Upper lobe of left lung (tissue), 6 donors: ENCODE data around the gene PCSK5. TPM values are rescaled to one million over a fixed set of nuclear protein-coding genes. Genes with fewer than 3 reads are reported as not detected.
"Not testable (repeated sequence)": the region's sequence is repeated elsewhere in the genome, so short reads cannot be mapped to it uniquely, and the experiment has no call there.

Experiments used
- ATAC-seq, 2 donors: fragments of 200-7000 bp; cut with Tn5 transposase; one replicate each; pipeline ENCODE4 v1.9.1; 2022; ENCODE audit warnings: mild to moderate bottlenecking in 2 of 2, moderate library complexity in 2 of 2; ENCODE audit not compliant: low FRiP score in 2 of 2
- DNase-seq, 2 donors: peaks; one replicate each; pipeline ENCODE4 v3.0.0-alpha.2; 2019 to 2020
- H3K27ac ChIP-seq, 4 donors: fragments of 200-600 bp; sonication (generic); one replicate each; pipeline ENCODE4 v1.5.1; 2016 to 2019
- H3K27me3 ChIP-seq, 4 donors: fragments of 200-600 bp; sonication (generic); one replicate each; pipeline ENCODE4 v1.5.1; 2017 to 2019
- H3K36me3 ChIP-seq, 4 donors: fragments of 200-600 bp; sonication (generic); one replicate each; pipeline ENCODE4 v1.5.1; 2016 to 2019
- H3K4me1 ChIP-seq, 4 donors: fragments of 200-600 bp; sonication (generic); one replicate each; pipeline ENCODE4 v1.5.1; 2018 to 2019
- H3K4me3 ChIP-seq, 4 donors: fragments of 200-600 bp; sonication (generic); one replicate each; pipeline ENCODE4 v1.5.1; 2017 to 2019; ENCODE audit warnings: mild to moderate bottlenecking in 2 of 4, moderate library complexity in 1 of 4
- H3K9me3 ChIP-seq, 4 donors: fragments of 200-600 bp; sonication (generic); one replicate each; pipeline ENCODE4 v1.5.1; 2018 to 2019
- EP300 ChIP-seq, 4 donors: sonication (generic); formaldehyde crosslinking; IDR thresholded peaks; one replicate each; pipeline ENCODE4 v1.5.1; 2017; ENCODE audit warnings: antibody characterized with exemption in 4 of 4, control low read depth in 2 of 4
- POLR2A ChIP-seq, 4 donors: fragments of 450-650 bp; IDR thresholded peaks; one replicate each; pipeline ENCODE4 v1.5.1; 2016 to 2017; ENCODE audit warnings: antibody characterized with exemption in 4 of 4, mild to moderate bottlenecking in 2 of 4
- POLR2AphosphoS5 ChIP-seq, 2 donors: sonication (generic); formaldehyde crosslinking; IDR thresholded peaks; one replicate each; pipeline ENCODE4 v1.5.1; 2017; ENCODE audit warnings: antibody characterized with exemption in 2 of 2
- WGBS, 2 donors: methylation state at CpG; one replicate each; pipeline ENCODE4 v1.1.5; 2017 to 2018; 5-methylcytosine and 5-hydroxymethylcytosine counted together
- total RNA-seq, 6 donors: library from RNA; depleted of rRNA in 4 of 6; stranded (reverse); fragments of >200 nt in 4 of 6; gene quantifications; one replicate each; pipeline versions ENCODE4 v1.1.0 to v1.2.1, GENCODE V29; 2016 to 2021
- TF ChIP-seq, protein P1 (sequence below), 6 experiments: fragments of 450-650 bp in 4 of 6; fragments of 200-600 bp in 2 of 6; sonication (generic) in 2 of 6; IDR thresholded peaks; one replicate each; pipeline ENCODE4 v1.5.1; 2016 to 2019; ENCODE audit warnings: antibody characterized with exemption in 6 of 6
- donor health status: DM: no; HTN: no; CAD: no; lungs with moderate emphysema.
- donor health status: DM: no; HTN: yes; CAD: no; lungs with severe emphysema.

The PCSK5 gene
- total RNA-seq, 6 donors from 2014 or later, result 12.8 to 29.2 (median 18.3) TPM

DNA sequence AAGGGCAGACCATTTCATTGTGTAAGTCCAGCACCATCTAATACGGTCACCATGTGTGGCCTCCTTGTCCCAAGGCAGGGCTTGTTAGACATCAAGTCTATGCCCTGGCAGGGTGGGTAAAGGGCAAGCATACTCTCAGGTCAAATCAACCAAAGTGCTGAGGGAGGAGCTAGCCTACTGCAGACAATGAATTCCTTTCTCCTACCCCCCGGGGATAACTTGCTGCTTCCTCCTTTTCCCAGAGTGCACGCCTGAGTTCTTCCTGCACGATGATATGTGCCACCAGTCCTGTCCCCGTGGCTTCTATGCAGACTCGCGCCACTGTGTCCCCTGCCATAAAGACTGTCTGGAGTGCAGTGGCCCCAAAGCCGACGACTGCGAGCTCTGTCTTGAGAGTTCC lies 432.3 kb downstream of the PCSK5 start:
- Histone ChIP-seq H3K27me3 (no peaks in the 10 kb centered on the region), H3K36me3 (no peaks in the 10 kb centered on the region), H3K4me3 (no peak overlapping the region), H3K4me1 (no peaks in the 10 kb centered on the region), H3K27ac (no peak overlapping the region), H3K9me3 (no peaks in the 10 kb centered on the region)
- TF ChIP-seq POLR2A (IDR thresholded peaks at IDR 0.05) (no peak), EP300 (IDR thresholded peaks at IDR 0.05) (no peak), POLR2AphosphoS5 (IDR thresholded peaks at IDR 0.05) (no peak)
- TF ChIP-seq, protein P1, sequence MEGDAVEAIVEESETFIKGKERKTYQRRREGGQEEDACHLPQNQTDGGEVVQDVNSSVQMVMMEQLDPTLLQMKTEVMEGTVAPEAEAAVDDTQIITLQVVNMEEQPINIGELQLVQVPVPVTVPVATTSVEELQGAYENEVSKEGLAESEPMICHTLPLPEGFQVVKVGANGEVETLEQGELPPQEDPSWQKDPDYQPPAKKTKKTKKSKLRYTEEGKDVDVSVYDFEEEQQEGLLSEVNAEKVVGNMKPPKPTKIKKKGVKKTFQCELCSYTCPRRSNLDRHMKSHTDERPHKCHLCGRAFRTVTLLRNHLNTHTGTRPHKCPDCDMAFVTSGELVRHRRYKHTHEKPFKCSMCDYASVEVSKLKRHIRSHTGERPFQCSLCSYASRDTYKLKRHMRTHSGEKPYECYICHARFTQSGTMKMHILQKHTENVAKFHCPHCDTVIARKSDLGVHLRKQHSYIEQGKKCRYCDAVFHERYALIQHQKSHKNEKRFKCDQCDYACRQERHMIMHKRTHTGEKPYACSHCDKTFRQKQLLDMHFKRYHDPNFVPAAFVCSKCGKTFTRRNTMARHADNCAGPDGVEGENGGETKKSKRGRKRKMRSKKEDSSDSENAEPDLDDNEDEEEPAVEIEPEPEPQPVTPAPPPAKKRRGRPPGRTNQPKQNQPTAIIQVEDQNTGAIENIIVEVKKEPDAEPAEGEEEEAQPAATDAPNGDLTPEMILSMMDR (IDR thresholded peaks at IDR 0.05), result no peak
- DNase-seq (no peak), ATAC-seq (no peak)
- 64 to 88% methylated on average over 1 to 10 of the region's 10 CpGs for WGBS, 2 donors

GRCh38 chr9:76323490-76323889 lies 433.0 kb downstream of the PCSK5 start:
- Histone ChIP-seq H3K27ac (no peak overlapping the region), H3K4me3 (no peak overlapping the region), H3K4me1 (no peaks in the 10 kb centered on the region), H3K9me3 (no peaks in the 10 kb centered on the region), H3K27me3 (no peaks in the 10 kb centered on the region), H3K36me3 (no peaks in the 10 kb centered on the region)
- ATAC-seq (no peak), DNase-seq (no peak)
- no peak for TF ChIP-seq POLR2AphosphoS5 (IDR thresholded peaks at IDR 0.05)
- TF ChIP-seq EP300 (IDR thresholded peaks at IDR 0.05), result no peak
- TF ChIP-seq, protein P1 (IDR thresholded peaks at IDR 0.05), result no peak
- no peak for TF ChIP-seq POLR2A (IDR thresholded peaks at IDR 0.05)
- 85 to 86% methylated on average over 2 of the region's 2 CpGs for WGBS, 2 donors

DNA sequence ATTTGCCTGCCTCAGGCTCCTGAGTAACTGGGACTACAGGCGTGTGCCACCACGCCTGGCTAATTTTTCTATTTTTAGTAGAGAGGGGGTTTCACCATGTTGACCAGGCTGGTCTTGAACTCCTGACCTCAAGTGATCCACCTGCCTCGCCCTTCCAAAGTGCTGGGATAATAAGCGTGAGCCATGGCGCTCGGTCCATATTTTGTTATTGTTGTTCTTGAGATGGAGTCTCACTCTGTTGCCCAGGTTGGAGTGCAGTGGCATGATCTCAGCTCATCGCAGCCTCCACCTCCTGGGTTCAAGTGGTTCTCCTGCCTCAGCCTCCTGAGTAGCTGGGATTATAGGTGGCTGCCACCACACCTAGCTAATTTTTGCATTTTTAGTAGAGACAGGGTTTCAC lies 433.6 kb downstream of the PCSK5 start:
- 95% methylated on average over 7 of the region's 7 CpGs for WGBS, 2 donors
- DNase-seq, H3K4me3 ChIP-seq, H3K27ac ChIP-seq, H3K36me3 ChIP-seq, ATAC-seq, H3K9me3 ChIP-seq, H3K4me1 ChIP-seq, H3K27me3 ChIP-seq: not testable (repeated sequence)

- Histone ChIP-seq H3K36me3 (no peaks in the 10 kb centered on the region), H3K27ac (no peak overlapping the region), H3K9me3 (no peaks in the 10 kb centered on the region), H3K27me3 (no peaks in the 10 kb centered on the region), H3K4me1 (no peaks in the 10 kb centered on the region), H3K4me3 (no peak overlapping the region)
- TF ChIP-seq POLR2A (IDR thresholded peaks at IDR 0.05), result no peak
- TF ChIP-seq, protein P1 (IDR thresholded peaks at IDR 0.05), result no peak
- TF ChIP-seq POLR2AphosphoS5 (IDR thresholded peaks at IDR 0.05), result no peak
- WGBS, 2 donors, result 50 to 70% methylated on average over 1 of the region's 1 CpG
- ATAC-seq (no peak), DNase-seq (no peak)
Observed at GRCh38 chr9:76330034-76330433, 439.6 kb downstream of the PCSK5 start.

DNA sequence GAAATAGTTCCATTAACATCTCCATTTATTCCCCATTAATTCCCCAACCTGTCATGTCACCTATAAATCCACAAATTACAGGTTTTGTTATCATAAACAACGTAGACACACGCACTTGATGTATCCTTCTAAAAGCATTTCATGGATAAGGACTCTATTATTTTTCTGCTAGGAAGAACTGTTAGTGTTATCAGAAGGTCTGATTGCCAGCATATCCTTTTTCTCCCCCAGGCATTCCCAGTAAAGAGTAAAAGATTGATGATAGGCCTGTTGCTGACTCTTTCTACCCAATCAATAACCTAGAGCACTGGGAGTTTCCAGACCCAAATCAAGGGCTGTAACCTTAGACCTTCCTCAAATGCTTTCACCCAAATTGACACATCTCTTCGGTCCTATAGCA lies 442.9 kb downstream of the PCSK5 start:
- TF ChIP-seq POLR2AphosphoS5 (IDR thresholded peaks at IDR 0.05) (no peak), POLR2A (IDR thresholded peaks at IDR 0.05) (no peak), EP300 (IDR thresholded peaks at IDR 0.05) (no peak)
- TF ChIP-seq, protein P1 (IDR thresholded peaks at IDR 0.05), result no peak
- H3K27ac ChIP-seq, result no peak overlapping the region

More for the DNA sequence above, 442.9 kb downstream of the PCSK5 start:
- 53 to 61% methylated on average over 3 of the region's 3 CpGs for WGBS, 2 donors
- no peak overlapping the region for H3K4me3 ChIP-seq
- H3K4me1 ChIP-seq, result no peaks in the 10 kb centered on the region
- H3K27me3 ChIP-seq, result no peaks in the 10 kb centered on the region
- ATAC-seq, result no peak
- H3K36me3 ChIP-seq, result no peaks in the 10 kb centered on the region
- H3K9me3 ChIP-seq, result no peaks in the 10 kb centered on the region
- no peak for DNase-seq
